ENCODE data around the gene OXA1L.

- TF ChIP-seq POLR2A (IDR thresholded peaks at IDR 0.05; ENCODE audit: low read depth, low read length) (no peak), POLR2AphosphoS5 (IDR thresholded peaks at IDR 0.05; ENCODE audit: low read depth, low read length) (no peak), TAF1 (IDR thresholded peaks at IDR 0.05; ENCODE audit: low read depth, low read length) (no peak), POU2F2 (IDR thresholded peaks at IDR 0.05; ENCODE audit: low read depth, low read length) (no peak)
Measured at GRCh38 chr14:22739423-22739822, 27.1 kb upstream of the OXA1L start.

Data from GM12891 (cell line).